Karpas-422 (cell line): ENCODE data around the gene ZBTB34. TPM values are rescaled to one million over a fixed set of nuclear protein-coding genes. Genes with fewer than 3 reads are reported as not detected.

Experiments
- DNase-seq: peaks from one replicate; pipeline ENCODE4 v3.0.0-alpha.2; 2015
- H2AFZ ChIP-seq: fragments of 200-600 bp; sonication (generic); 2 replicates; pipeline ENCODE4 v1.6.1; 2014; ENCODE audit warnings: antibody characterized with exemption, low read length, mixed read lengths
- H3K27ac ChIP-seq: fragments of 200-600 bp; sonication (generic); 2 replicates; pipeline ENCODE4 v1.5.1; 2014; ENCODE audit warnings: mild to moderate bottlenecking, low read length, moderate library complexity
- H3K27me3 ChIP-seq: fragments of 200-600 bp; sonication (generic); 2 replicates; pipeline ENCODE4 v1.6.1; 2014; ENCODE audit warnings: low read length, mixed read lengths
- H3K36me3 ChIP-seq: fragments of 200-600 bp; sonication (generic); 2 replicates; pipeline ENCODE4 v1.6.1; 2014; ENCODE audit warnings: low read length, mixed read lengths; ENCODE audit not compliant: insufficient read depth
- H3K4me1 ChIP-seq: fragments of 200-600 bp; sonication (generic); 2 replicates; pipeline ENCODE4 v1.6.1; 2014; ENCODE audit warnings: mild to moderate bottlenecking, low read length, mixed read lengths
- H3K4me2 ChIP-seq: fragments of 200-600 bp; sonication (generic); 2 replicates; pipeline ENCODE4 v1.6.1; 2014; ENCODE audit warnings: low read length, low read depth, mild to moderate bottlenecking; ENCODE audit not compliant: poor library complexity, severe bottlenecking
- H3K4me3 ChIP-seq: fragments of 200-600 bp; sonication (generic); 2 replicates; pipeline ENCODE4 v1.5.1; 2014; ENCODE audit warnings: mild to moderate bottlenecking, antibody characterized with exemption, low read length, mixed read lengths
- H3K79me2 ChIP-seq: fragments of 200-600 bp; sonication (generic); 2 replicates; pipeline ENCODE4 v1.6.1; 2014; ENCODE audit warnings: mild to moderate bottlenecking, low read length, mixed read lengths
- H3K9ac ChIP-seq: fragments of 200-600 bp; sonication (generic); 2 replicates; pipeline ENCODE4 v1.6.0; 2014; ENCODE audit warnings: low read length
- H3K9me2 ChIP-seq: fragments of 200-600 bp; sonication (generic), shearing (Covaris generic); replicated peaks from 2 replicates; pipeline ENCODE4 v1.6.0; 2014; ENCODE audit warnings: mild to moderate bottlenecking, low read length, moderate library complexity; ENCODE audit not compliant: insufficient read depth
- H3K9me3 ChIP-seq: fragments of 300-700, 200-600 bp; sonication (generic); 2 replicates; pipeline ENCODE4 v1.6.1; 2014; ENCODE audit warnings: low read length, mixed read lengths
- H4K20me1 ChIP-seq: fragments of 200-600 bp; sonication (generic); 2 replicates; pipeline ENCODE4 v1.6.1; 2014; ENCODE audit warnings: mild to moderate bottlenecking, antibody characterized with exemption, low read length, low read depth; ENCODE audit not compliant: insufficient read depth
- total RNA-seq: library from RNA; depleted of rRNA; stranded (reverse); fragments of >200 nt; shearing (Covaris generic); gene quantifications from 2 replicates; pipeline ENCODE4 v1.2.3, GENCODE V29; 2014; ENCODE audit warnings: low replicate concordance

Gene ZBTB34
- total RNA-seq, 1 experiment from 2014 or later: 8.1 TPM

GRCh38 chr9:126860757-126861466 is 473 bp downstream of the ZBTB34 start:
- Histone ChIP-seq H3K4me2 (peak overlapping the region; percentile 81), H3K9ac (peak overlapping the region; percentile 78), H3K4me3 (peak overlapping the region; percentile 86), H3K4me1 (peaks cover 34% of the 10 kb centered on the region), H3K9me2 (no peaks in the 10 kb centered on the region), H3K9me3 (no peaks in the 10 kb centered on the region), H3K27ac (no peak overlapping the region), H2AFZ (0 out of 2 replicates have a peak overlapping the region, but pooled peaks have one; percentile 49), H3K79me2 (peaks cover 29% of the 10 kb centered on the region), H3K36me3 (no peaks in the 10 kb centered on the region; the same call in 1 of the 2 replicates), H4K20me1 (no peaks in the 10 kb centered on the region), H3K27me3 (no peaks in the 10 kb centered on the region)
- peak; percentile 45 for DNase-seq

- Histone ChIP-seq H4K20me1 (no peaks in the 10 kb centered on the region), H3K9me2 (no peaks in the 10 kb centered on the region), H3K27me3 (no peaks in the 10 kb centered on the region), H3K36me3 (peaks cover 1% of the 10 kb centered on the region; the same call in 1 of the 2 replicates), H3K27ac (no peak overlapping the region), H3K79me2 (peaks cover 29% of the 10 kb centered on the region), H3K9ac (peak overlapping the region; percentile 78), H2AFZ (no peak overlapping the region), H3K4me3 (peak overlapping the region; percentile 86), H3K9me3 (no peaks in the 10 kb centered on the region), H3K4me2 (peak overlapping the region; percentile 81), H3K4me1 (peaks cover 34% of the 10 kb centered on the region)
- DNase-seq: peak; percentile 48
These were observed 1.3 kb downstream of the ZBTB34 start for GRCh38 chr9:126861707-126862103.

GRCh38 chr9:126862104-126862761 is 1.8 kb downstream of the ZBTB34 start:
- Histone ChIP-seq H3K27me3 (no peaks in the 10 kb centered on the region), H3K4me3 (peak overlapping the region; percentile 86), H4K20me1 (no peaks in the 10 kb centered on the region), H2AFZ (no peak overlapping the region), H3K4me2 (peak overlapping the region; percentile 81), H3K27ac (no peak overlapping the region), H3K9me3 (no peaks in the 10 kb centered on the region), H3K4me1 (peaks cover 34% of the 10 kb centered on the region), H3K79me2 (peaks cover 31% of the 10 kb centered on the region), H3K9me2 (no peaks in the 10 kb centered on the region), H3K9ac (peak overlapping the region; percentile 78), H3K36me3 (peaks cover 3% of the 10 kb centered on the region; the same call in 1 of the 2 replicates)
- DNase-seq: peak; percentile 50

GRCh38 chr9:126864771-126865170 is 4.3 kb downstream of the ZBTB34 start:
- Histone ChIP-seq H3K27me3 (no peaks in the 10 kb centered on the region), H3K4me3 (no peak overlapping the region)

GRCh38 chr9:126869368-126869767 is 8.9 kb downstream of the ZBTB34 start:
- no peak overlapping the region for H3K9ac ChIP-seq
- no peak overlapping the region for H2AFZ ChIP-seq
- H3K4me3 ChIP-seq: no peak overlapping the region
- H3K9me2 ChIP-seq: no peaks in the 10 kb centered on the region
- H3K79me2 ChIP-seq: peaks cover 14% of the 10 kb centered on the region
- H3K27ac ChIP-seq: no peak overlapping the region
- no peaks in the 10 kb centered on the region for H3K27me3 ChIP-seq
- H3K36me3 ChIP-seq: 0 out of 2 replicates have a peak, but pooled peaks cover 3% of the 10 kb centered on the region
- H3K4me2 ChIP-seq: no peak overlapping the region
- peaks cover 2% of the 10 kb centered on the region for H3K4me1 ChIP-seq
- no peak for DNase-seq
- H4K20me1 ChIP-seq: 0 out of 2 replicates have a peak, but pooled peaks cover under 1% of the 10 kb centered on the region
- no peaks in the 10 kb centered on the region for H3K9me3 ChIP-seq

More at GRCh38 chr9:126864771-126865170, 4.3 kb downstream of the ZBTB34 start:
- DNase-seq: no peak
- H3K4me2 ChIP-seq: no peak overlapping the region
- H3K9me2 ChIP-seq: no peaks in the 10 kb centered on the region
- H3K9me3 ChIP-seq: no peaks in the 10 kb centered on the region
- H3K4me1 ChIP-seq: peaks cover 31% of the 10 kb centered on the region
- peaks cover 3% of the 10 kb centered on the region; the same call in 1 of the 2 replicates for H3K36me3 ChIP-seq
- H2AFZ ChIP-seq: no peak overlapping the region
- peaks cover 42% of the 10 kb centered on the region for H3K79me2 ChIP-seq
- H3K27ac ChIP-seq: no peak overlapping the region
- no peak overlapping the region for H3K9ac ChIP-seq
- no peaks in the 10 kb centered on the region for H4K20me1 ChIP-seq

- no peak for DNase-seq
- no peak overlapping the region for H2AFZ ChIP-seq
- no peaks in the 10 kb centered on the region for H3K9me2 ChIP-seq
- no peak overlapping the region for H3K27ac ChIP-seq
- H3K4me2 ChIP-seq: no peak overlapping the region
- no peak overlapping the region for H3K9ac ChIP-seq
- no peak overlapping the region for H3K4me3 ChIP-seq
- no peaks in the 10 kb centered on the region for H3K9me3 ChIP-seq
- H3K4me1 ChIP-seq: peaks cover 13% of the 10 kb centered on the region
- H4K20me1 ChIP-seq: 0 out of 2 replicates have a peak, but pooled peaks cover 6% of the 10 kb centered on the region
- peaks cover 34% of the 10 kb centered on the region for H3K79me2 ChIP-seq
- no peaks in the 10 kb centered on the region for H3K27me3 ChIP-seq
- H3K36me3 ChIP-seq: no peaks in the 10 kb centered on the region
These were observed 12.1 kb downstream of the ZBTB34 start for GRCh38 chr9:126872516-126872915.

- Histone ChIP-seq H3K4me1 (peaks cover 13% of the 10 kb centered on the region), H3K9me3 (no peaks in the 10 kb centered on the region), H2AFZ (no peak overlapping the region), H3K4me2 (no peak overlapping the region), H3K79me2 (peaks cover 25% of the 10 kb centered on the region; the same call in 1 of the 2 replicates), H3K27me3 (no peaks in the 10 kb centered on the region), H3K9ac (no peak overlapping the region), H3K4me3 (no peak overlapping the region), H3K36me3 (no peaks in the 10 kb centered on the region), H3K9me2 (no peaks in the 10 kb centered on the region), H4K20me1 (0 out of 2 replicates have a peak, but pooled peaks cover 6% of the 10 kb centered on the region), H3K27ac (no peak overlapping the region)
- no peak for DNase-seq
These were observed 14.3 kb downstream of the ZBTB34 start for GRCh38 chr9:126874546-126875314.
